Stimulated activated CD4-positive, alpha-beta T cell treated with anti-CD3 and anti-CD28 coated beads, Interleukin-2, amount 100 ng/mL, for 4 hours (primary cell): ENCODE results near the gene APP.

Experiments used
- DNase-seq: peaks from one replicate; pipeline ENCODE4 v3.0.0-alpha.2; 2020; ENCODE audit warnings: low read depth

The APP gene

DNA sequence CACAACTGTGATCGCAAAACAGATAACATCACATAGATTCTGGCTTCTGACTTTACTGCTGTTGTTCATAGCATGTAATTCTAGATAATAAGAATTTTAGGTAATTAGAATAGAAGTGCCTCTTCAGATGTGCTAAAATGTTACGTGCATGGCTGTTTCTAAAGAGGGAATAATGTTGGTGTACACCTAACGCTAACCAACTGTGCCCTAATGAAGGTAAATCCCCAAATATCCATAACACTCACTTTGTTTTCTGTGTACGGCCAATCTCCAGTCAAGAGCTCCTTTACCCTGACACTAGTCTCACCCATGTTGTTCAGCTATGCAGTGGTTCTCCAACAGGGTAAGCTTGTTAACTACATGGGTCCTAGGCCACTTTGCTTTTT lies 44.4 kb downstream of the APP start:
- no peak for DNase-seq

DNA sequence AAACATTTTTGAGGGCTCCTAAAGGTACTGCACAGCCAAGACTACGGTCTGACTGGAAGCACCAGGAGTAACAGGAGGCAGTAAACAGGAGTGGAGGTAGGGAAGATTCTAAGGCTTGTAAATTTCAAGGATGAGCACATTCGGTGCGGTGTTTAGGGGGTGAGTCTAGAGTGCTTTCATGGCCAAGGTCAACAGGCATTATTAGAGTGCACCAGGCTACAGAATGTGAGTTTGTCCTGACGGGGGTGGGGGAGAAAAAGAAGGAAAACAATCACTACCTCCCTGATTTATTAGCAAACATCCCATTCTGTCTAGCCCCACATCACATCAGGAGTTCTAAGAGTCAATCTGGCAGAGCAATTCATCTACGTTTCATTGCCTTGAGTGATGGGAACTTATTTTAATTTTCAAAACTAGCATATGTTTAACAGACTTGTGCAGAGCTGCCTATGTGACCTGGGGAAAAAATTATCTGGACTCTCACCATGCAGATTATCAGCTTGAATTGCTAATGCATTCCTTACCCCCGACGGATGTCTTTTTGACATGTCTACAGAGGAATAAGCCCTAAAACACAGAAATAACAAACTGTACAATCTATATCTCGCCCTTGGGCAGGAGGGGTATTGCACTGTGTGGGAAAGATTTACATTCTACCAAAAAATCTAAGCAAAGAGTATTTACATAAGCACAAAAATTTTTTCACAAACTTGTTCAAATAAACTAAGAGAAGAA lies 45.0 kb downstream of the APP start:
- DNase-seq = no peak

DNA sequence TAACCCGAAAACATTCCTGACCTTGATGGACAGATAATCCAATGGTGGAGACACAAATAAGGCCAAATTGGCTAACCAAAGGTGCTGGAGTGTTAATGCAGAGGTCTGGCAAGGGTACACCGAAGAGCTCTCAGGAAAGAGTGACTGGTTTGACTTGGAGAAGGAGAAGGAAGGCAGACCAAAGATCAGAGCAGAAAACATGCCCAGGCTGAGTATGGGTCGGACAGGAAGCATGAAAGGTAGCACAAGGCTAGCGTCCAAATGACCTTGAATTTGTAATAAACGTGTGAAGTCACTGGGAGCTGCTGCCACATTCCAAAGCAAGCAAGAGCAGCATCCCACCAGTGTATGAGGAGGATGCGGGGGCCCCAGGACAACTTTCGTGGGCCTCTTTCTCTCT lies 45.7 kb downstream of the APP start:
- DNase-seq = no peak

DNA sequence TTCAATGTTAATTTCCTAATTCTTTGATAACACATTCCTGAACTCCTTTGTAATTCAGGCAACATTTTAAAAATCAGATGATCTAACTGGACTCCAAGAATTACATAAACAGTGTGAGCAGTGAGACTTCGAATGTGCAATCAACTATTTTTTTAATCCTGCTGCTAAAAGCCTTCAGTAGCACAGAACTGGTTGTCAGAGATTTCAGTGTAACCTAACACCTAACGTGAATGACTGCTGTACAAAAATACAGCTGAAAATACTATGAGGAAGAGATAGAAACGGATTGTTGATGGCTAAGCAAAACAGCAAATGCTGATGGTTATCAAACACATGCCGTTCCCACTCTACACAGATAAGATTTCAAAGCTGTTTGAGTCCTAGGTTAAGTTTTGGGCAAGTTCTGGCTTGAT lies 46.1 kb downstream of the APP start:
- DNase-seq = no peak

DNA sequence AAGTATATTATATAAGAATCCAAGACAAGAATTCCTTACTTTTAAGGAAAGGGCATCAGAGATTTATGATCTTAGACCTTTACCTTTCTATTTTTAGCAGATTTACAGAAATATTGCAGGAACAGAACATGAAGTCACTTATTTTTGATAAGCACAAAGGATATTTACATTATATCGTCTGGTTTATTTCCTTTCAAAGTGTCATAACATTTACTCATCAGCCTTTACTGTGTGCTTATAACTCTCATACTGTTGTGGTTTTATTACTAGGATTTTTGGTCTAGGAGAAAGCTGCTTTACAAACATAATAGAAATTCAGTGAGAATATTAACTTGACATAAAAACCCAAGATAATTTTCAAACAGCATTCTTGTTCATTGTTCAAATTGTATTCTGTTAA lies 47.6 kb downstream of the APP start:
- no peak for DNase-seq

DNA sequence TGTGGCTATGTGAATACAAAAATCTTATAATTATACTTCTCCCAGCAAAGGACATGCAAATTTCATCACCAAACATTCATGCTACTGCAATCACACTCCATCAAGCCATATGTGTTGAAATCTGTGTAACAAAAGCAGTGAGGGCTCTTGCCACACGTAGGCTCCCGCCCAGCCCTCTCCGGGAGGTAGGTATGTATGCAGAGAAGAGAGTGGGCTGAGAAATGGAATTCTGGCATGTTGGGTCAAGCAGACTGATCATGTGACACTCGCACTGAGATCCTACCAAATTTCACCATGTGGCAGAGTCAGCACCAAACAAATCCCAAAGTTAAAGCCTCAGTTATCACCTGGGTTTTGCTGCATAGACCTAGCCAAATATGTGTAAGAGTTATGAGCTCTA lies 49.7 kb downstream of the APP start:
- no peak for DNase-seq

DNA sequence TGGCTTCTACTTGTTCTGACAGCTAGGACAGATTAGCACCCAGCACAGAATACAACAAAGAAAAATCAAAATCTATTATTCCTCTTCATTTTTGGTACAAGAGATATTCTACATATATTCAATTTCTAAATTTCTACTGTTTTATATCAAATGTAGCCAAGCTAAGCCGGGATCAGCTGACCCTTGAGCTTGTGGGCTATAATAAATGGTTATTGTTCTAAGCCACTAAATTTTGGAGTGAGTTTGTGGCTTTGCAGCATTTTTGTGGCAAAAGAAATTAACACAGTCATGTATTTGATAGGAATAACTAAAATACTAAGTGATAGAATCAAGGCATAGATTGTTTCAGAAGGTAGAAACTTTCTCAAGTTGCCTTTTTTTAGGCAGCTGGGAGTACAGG lies 50.7 kb downstream of the APP start:
- no peak for DNase-seq

DNA sequence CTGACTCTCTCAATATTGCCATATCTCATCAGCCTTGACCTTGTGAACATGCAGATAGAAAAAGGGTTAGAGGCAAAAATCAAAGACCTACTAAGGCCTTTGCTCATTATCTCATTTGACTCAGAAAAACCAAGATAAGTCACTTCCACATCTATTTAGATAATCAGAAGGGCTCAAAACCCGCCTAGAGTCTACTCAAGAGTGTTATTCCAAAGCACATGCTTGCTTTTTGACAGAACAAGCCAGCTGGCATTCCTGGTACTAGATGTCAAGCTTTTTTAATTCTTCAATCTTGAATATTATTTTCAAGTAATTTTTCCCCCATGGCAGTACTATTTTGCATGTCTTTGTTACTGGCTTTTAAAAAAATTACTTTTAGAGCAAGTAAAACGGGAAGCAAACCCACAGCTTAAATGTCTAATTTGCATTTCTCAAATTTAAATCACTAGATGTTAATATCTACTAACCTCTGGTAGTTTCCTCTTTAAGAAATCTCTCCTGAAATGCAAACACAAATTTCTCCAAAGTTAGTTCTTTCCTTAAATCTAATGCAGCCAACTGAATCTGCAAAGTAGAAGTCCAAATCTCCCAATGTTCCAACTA lies 51.5 kb downstream of the APP start:
- DNase-seq = no peak

DNA sequence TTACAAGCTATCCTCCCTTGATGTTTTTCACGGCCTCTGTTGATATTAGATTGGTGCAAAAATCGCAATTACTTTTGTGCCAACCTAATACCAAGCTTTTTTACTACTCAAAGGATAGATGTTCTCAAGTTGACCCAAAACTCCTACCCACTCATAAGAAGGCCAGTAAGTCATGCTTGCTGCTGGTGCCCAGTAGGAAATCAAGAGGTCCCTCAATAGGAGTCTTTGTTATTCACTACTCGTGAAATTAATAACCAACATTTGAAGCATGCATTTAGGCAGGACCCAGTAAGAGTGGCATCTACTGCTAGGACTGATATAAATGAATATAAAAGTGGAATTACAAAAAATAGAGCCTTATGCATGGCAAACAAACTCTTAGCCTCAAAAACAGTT lies 52.6 kb downstream of the APP start:
- no peak for DNase-seq

DNA sequence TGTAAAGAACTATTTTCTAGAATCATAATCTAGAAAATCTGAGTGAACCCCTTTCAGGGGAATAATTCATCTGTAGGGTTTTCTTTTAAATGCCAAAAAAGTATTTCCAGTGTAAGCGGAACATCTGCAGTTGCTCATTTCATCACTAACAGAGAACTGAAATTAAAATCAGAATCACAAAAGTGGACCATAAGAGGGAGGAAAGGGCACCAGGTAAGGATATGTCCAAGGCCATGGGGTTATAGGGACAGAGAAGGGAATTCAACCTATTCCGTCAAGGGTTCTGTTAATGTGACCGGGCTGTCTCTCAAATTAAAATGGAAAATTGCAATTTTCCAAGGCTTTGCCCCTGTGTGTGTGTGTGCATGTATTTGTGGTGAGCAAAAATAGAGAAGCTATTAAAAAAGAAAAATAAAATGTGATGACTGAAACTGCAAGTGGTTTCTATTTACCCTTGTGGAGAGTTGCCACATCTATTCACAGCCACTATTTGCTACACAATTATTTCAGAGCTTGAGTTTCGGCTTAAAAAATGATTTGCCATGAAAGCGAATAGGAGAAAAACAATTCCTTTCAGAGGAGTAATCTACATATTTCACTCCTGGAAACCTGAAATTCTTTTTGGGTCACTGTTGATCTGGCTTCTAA lies 53.1 kb downstream of the APP start:
- DNase-seq = no peak

DNA sequence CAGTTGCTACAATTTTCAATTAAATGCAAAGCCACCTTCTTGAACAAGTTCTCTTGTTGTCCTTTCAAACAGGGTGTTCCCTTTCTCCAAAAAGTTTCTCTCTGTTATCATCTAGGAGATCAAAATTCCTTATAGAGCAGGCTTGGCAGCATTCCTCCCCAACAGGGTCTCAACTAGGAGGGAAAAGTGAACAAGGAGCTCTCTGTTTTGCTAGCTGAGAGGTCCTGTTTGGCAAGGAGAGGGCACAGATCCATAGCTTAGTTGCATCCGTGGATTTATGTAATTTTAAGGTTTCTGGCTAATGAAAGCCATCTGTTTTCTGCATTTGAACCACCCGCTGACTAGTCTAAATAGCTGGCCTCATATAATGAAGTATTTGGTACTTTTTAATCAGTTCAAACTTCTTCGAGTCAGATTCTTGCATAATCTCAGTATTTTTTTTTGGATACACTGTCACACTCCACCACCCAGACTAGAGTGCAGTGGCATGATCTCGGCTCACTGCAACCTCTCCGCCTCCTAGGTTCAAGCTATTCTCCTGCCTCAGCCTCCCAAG lies 54.0 kb downstream of the APP start:
- no peak for DNase-seq

DNA sequence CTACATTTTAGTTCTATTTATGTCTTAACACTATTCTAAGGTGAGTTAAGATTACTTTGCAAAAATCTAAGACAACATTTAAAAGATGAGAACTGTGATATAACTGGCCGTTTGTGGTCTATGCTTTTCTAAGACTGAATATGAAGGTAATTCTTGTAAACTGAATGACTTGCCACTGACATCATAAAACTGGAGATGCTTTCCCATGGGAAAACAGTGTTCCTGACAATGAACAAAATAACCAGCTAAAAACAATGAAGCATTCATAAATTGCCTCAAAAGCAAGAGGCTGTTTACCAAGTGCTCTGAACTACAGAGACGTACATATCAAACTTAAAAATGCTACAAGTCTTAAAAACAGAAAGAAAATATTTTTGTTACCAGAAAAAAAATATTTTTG lies 54.7 kb downstream of the APP start:
- DNase-seq = no peak

DNA sequence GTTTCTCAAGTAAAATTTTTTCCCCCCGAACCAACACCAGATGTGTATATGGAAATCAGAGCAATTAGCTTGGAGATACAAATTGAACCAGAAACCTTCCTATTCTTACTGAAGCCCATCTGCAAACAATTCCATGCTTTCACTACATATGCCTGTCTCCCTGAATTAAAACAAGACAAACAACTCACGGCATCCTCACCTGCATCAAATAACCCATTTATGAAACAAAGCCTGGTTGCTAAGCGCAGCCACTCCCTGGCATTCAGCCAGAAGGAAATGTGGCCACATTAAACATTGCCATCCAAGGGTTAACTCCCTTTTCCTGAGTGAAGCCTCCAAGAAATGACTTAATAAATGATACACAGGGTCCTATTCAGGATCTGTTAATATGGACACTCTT lies 55.3 kb downstream of the APP start:
- no peak for DNase-seq

DNA sequence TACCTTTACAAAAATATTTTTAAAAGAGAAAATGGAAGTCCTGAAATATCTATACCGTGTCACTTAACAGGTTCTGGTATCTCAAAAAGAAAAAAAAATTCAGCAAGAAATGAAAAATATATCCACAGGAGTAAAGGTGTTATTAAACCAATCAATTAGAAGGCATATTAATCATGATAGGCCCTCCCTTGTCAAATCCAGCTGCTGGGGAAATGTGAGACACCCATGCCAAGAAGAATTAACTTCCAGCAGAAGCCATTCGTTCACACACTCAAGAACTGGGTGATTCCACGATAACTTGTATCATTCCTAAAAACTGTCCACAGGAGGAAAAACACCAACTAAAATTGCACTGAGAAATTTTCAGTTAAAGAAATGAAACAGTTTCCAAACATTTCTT lies 57.6 kb downstream of the APP start:
- no peak for DNase-seq

DNA sequence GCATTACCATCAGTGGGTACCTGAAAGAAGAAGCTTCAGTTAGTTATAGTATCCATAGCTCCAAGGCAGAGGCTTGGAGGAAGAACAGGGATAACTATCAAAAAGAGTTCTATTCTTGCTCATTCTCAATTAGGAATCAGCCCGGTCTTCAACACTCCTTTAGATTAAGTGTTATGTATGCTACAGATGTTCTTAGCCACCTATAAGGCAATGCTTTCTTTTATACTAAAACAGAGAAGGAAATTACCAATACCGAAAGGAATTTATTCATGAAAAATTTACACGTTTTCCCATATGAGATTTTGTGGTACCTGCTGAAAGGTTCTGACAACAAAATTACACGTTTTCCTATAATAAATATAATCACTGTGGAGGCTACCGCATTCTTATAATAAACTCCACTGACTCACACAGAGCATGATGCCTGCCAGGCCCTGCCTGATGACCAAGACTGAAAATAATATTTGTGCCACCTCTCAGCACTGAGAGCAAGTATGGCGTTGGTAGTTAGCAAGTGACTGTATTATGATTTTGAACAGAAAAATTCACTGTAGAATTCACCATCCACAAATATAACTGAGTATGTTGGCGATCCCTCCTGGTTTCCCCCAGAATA lies 58.3 kb downstream of the APP start:
- no peak for DNase-seq

DNA sequence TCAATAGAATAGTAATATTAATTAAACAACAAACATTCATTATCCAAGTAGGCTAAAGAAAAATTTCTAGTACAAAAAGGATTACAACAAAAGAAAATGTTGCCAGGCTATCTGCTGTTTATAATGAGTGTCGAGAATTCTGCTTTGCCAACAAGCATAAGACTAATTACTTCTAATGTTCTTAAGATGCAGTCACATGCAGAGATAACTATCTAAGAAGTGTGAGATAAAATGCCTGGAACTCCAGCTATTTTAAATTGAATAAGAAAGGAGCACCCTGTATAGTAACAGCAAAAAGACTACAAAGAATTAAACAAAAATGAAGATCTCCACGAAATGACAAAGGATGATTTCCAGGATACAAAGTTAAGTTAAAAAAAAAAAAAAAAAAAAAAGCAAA lies 59.9 kb downstream of the APP start:
- DNase-seq = no peak

DNA sequence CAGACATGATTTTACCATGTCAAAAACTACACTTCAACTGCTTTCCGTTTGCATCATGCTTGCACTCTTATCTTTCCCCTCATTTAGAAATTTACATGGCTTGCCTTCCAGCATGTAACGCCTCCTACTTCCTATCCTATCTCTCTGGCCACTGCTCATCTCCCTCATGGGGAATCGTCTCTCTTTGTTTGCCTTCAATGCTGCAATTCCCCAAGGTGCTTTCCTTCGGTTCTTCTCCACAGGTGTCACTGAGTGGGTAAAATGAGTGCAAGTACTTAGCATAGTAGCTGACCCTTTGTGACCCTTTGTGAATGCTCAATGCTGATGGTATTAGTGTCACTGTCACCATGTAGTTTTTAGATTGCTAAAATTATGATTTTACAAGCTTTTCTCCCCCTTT lies 63.1 kb downstream of the APP start:
- DNase-seq = no peak

DNA sequence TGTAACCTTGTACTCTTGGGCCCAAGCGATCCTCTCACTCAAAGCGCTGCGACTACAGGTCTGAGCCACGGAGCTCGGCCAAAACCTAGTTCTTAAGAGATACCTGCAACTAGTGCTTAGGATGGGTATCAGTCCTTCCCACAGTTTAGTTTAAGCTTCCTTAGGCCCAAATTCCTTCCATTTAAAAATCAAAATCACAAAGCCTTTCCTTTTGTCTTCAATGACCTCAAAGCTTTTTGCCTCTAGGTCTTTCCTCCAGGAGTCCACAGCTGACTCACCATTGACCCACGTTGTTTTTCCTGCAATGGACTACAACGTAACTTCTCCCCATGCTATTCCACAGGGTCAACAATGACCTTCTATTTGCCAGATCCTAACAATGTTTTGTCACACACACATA lies 64.0 kb downstream of the APP start:
- DNase-seq = no peak

DNA sequence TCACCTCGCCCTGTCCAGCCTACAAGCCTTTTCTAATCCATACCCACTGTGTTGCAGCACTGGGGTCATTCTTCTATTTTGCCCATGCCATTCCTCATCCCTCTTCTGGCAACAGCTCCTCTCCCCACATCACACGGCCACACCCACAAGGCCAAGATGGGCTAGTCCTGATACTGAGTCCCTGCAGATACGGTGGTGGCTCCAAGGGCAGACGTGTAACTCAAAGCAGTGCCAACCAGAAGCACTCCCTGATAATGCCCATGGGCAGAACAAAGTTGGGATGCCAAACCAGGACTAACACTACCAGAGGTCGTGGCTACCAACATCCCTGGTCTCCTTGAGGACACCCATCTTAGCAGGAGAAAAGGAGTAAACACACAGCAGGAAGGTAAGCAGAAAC lies 64.8 kb downstream of the APP start:
- DNase-seq = no peak

DNA sequence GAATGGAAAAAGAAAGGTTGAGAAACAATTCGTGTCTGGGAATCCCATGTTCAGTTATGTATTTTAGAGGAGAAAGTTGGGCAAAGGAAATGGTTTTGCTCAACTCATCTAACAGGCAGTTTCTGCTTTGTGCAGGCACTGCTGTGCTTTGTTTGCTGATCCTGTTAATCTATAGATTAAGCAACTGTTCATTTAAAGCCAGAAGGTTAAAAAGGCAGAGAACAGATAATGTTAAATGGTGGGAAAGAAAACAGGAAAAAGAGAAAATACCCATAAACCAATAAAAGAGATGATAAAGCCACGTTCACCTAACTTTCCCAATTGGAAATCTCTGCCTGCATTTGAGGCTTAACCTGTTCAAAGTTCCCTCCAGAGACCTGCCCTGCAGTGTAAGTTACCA lies 70.0 kb downstream of the APP start:
- no peak for DNase-seq

DNA sequence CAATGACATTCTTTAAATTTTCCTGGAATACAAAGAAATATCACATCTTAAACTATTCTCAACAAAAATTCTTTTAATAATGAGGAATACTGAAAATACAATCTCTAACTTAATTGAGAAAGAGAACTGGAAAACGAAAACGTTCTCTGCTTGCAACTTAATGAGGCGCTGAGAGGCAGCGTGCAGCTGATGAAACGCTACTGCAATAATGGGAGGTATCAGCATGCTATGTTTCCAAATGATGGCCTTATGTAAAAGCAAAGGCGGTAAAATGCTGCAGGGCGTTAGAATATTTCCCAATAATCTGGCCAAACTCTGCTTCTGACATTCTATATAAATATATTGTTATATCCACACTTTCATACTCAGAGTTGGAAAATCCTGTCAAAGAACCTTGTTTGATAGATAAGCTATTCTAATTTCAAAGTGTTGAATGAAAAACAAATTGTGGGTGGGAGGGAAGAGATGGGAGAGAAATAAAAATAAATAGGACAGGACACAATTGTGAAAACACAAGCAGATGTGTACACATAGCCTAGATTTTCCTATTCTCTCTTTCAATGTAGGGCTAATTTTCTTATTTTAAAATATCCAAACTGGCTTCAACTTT lies 70.9 kb downstream of the APP start:
- no peak for DNase-seq

DNA sequence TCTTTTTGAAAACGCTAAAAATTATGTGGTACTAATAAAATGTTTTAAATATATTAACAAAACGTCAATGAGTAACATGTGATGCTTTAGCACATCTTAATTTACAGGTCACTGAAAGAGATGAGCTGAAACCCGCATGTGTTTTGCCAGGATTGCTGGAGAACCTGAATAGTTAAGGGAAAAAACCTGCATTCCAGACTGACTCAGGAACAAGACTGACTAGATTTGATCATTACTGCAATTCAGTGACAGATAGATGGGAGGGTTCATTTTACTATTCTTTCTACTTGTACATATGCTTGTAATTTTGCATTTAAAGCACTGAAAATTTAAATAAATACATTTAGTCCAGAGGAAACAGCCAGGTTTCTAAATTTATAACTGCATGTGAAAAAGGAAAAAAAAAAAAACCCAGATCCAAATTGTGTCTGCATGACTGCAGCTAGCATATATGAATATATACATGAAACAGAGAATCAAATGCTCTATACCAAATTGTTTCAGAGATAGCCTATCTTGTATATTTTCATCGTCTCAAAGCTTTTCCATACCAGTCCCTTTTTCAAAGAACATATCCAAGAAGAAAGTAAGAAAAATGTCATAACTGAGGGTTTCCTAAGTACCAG lies 71.7 kb downstream of the APP start:
- DNase-seq = no peak
